HG03342 (cell line): ENCODE results near the gene TXLNG.

Source experiments
- ATAC-seq: cut with Tn5 transposase; IDR thresholded peaks from one replicate; pipeline ENCODE4 v1.9.1; 2021; ENCODE audit warnings: mild to moderate bottlenecking, moderate library complexity; ENCODE audit not compliant: unreplicated experiment

The TXLNG gene

DNA sequence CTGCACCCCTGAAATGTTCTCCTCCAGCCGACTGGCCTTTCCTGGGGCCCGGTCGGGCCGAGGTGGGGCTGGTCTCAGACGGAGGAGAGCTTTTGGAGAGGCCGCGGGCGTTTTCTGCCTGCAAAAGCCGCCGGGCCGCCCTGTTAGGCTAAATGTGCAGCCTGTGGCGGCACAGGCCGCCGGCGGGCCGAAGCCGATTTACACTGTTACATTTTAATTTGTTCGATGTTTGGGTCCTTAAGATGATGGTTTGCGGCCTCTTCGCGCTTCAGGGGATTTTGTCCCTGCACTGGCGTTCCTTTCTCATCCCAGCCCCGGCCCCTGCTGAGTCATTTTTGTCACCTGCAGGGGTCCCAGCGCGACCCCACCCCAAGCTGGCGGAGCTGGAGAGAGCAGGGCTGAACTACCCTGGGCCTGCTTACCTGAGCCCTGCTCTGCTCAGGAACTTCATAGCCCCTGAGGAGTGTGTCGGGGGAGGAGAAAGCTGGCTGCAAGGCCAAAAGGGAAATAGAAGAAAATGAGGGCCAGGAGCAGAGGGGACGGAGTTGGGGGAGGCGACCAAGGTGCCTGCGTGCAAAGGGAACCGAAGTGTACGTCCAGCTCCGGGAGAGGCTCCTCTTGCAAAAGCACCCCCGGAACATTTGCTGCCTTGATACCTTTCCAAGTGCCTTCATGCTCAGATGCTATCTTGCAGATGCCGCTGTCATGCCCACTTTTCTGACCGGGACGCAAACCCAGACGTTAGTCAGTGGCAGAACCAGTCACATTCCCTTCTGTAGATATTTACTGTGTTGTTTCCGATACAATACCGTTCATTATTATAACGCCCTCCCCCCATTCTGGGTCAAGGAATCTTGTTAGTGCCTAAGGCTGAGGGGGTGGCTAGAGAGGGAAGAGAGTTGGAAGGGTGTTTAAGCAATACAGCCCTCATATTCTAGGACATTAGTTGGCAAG is 84.9 kb downstream of the TXLNG start:
- ATAC-seq, result peak; percentile 4

DNA sequence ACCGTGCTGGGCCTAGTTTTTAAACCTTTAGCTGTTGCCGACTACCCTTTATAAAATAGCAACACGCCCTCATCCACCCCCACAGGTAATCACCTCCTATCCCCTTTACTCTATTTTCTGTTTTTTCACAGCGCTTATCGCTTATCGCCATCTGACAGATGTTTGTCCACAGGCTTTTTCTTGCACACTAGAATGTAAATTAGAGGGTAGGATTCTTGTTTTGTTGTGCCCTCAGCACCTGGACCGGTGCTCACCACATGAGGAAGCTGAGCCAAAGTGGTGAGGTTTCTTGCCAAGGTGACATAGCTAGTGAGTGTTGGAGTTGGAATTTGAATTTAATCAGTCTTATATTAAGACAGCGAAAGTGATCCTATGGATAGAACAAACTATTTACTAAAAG is 86.8 kb downstream of the TXLNG start:
- no peak for ATAC-seq

- ATAC-seq, result no peak
Observed at GRCh38 chrX:16874458-16875095, 88.3 kb downstream of the TXLNG start.

DNA sequence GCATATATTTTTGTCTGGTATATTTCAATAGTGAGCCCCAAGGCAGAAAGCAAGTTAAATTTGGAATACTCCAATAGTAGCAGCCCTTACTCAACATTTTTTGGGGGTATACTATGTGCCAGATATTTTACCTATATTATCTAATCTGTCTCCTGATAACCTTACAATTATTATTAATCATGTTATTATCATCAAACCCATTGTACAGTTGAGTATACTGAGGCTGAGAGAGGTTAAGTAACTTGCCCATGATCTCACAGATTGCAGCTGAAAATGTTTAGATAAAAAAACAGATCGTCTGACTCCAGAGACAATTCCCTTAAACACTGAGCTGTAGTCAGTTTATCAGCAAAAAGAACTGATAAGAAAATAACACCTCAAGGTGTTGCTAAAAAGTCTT is 90.4 kb downstream of the TXLNG start:
- no peak for ATAC-seq

GRCh38 chrX:16882169-16882568 is 95.9 kb downstream of the TXLNG start:
- peak; percentile 38 for ATAC-seq

- peak; percentile 64 for ATAC-seq
Observed at GRCh38 chrX:16882702-16883486, 96.6 kb downstream of the TXLNG start.

- ATAC-seq, result no peak
Observed at GRCh38 chrX:16883487-16883804, 97.2 kb downstream of the TXLNG start.

DNA sequence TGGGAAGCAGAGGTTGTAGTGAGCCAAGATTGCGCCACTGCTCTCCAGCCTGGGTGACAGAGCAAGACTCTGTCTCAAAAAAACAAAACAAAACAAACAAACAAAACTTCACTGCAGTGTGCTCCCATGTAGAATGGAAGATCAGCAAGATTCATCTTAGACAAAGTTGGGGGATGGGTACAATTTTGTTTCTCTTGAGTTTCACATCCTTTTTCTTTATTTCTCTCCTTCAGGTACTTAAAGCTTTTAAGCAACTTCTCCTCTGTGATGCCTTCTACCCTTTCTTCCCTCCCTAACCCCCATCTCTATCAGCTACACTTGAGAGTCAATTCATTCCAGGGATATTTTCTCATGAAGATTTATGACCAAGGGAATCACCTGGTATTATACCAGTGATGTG is 99.4 kb downstream of the TXLNG start:
- ATAC-seq, result no peak

DNA sequence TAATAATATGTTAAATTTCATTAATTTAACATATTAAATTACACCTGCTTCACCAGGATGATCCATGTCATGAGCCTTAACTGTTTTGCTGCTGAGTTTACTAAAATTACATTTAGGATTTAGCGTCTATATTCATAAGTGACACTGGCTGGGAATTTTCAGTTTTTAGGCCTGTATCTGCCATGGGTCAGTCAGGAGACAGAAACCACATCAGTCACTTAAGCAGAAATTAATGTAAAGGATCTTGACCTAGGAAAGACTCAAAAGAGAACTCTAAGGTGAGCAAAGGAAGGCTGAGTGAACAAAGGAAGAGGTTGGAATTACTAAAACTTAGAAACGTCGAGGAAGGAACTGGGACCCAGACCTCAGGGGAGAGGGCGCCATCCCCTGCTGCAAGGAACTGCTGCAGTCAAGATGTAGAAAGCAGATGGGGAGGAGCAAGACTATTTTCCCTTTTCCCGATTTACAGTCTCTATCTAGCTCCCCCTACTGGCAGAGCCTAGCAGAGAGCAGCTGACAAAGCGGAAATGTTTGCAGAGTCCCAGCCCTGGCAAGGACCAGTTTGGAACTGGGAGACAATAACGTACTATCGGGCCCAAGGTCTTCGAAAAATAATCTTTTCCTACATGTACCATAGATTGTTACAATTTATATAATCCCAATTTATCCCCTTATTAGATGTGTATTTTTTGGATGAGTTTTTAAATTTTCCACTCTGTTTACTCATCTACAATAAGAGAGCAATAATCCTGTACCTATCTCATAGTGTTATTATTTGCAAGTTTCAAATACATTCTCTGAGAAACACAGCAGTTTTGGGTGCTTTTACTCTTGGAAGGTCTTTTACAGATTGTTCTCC is 106.5 kb downstream of the TXLNG start:
- ATAC-seq, result peak; percentile 88
